GM03348 (cell line): ENCODE measurements around the gene GADD45B.
"Not testable (repeated sequence)": the region's sequence is repeated elsewhere in the genome, so short reads cannot be mapped to it uniquely, and the experiment has no call there.

Source experiments
- DNase-seq: peaks from one replicate; pipeline ENCODE4 v3.0.0; 2012; ENCODE audit warnings: low spot score

Gene GADD45B

GRCh38 chr19:2443785-2444182 is 32.1 kb upstream of the GADD45B start:
- DNase-seq: no peak

- DNase-seq: no peak
These were observed 31.5 kb upstream of the GADD45B start for GRCh38 chr19:2444251-2445002.

- no peak for DNase-seq
These were observed 29.5 kb upstream of the GADD45B start for GRCh38 chr19:2446381-2446780.

GRCh38 chr19:2449019-2449418 is 26.9 kb upstream of the GADD45B start:
- no peak for DNase-seq

GRCh38 chr19:2451138-2451537 is 24.8 kb upstream of the GADD45B start:
- DNase-seq: no peak

- DNase-seq: no peak
These were observed 24.2 kb upstream of the GADD45B start for GRCh38 chr19:2451741-2452140.

GRCh38 chr19:2453431-2454025 is 22.4 kb upstream of the GADD45B start:
- DNase-seq: no peak

- DNase-seq: no peak
These were observed 21.5 kb upstream of the GADD45B start for GRCh38 chr19:2454199-2454961.

- DNase-seq: no peak
These were observed 20.7 kb upstream of the GADD45B start for GRCh38 chr19:2454962-2455850.

GRCh38 chr19:2455851-2456570 is 19.9 kb upstream of the GADD45B start:
- DNase-seq: peak; percentile 77

GRCh38 chr19:2457394-2458037 is 18.4 kb upstream of the GADD45B start:
- no peak for DNase-seq

- no peak for DNase-seq
These were observed 17.9 kb upstream of the GADD45B start for GRCh38 chr19:2458054-2458453.

- not testable (repeated sequence) for DNase-seq
These were observed 17.2 kb upstream of the GADD45B start for GRCh38 chr19:2458776-2459175.

GRCh38 chr19:2460245-2460644 is 15.7 kb upstream of the GADD45B start:
- no peak for DNase-seq

- peak; percentile 87 for DNase-seq
These were observed 13.9 kb upstream of the GADD45B start for GRCh38 chr19:2461751-2462634.

GRCh38 chr19:2462635-2463421 is 13.1 kb upstream of the GADD45B start:
- DNase-seq: peak; percentile 91

GRCh38 chr19:2463694-2464093 is 12.2 kb upstream of the GADD45B start:
- not testable (repeated sequence) for DNase-seq

GRCh38 chr19:2464389-2464788 is 11.5 kb upstream of the GADD45B start:
- DNase-seq: no peak

- no peak for DNase-seq
These were observed 7.3 kb upstream of the GADD45B start for GRCh38 chr19:2468596-2468995.
